H4 (cell line): ENCODE measurements around the gene SBSN. TPM values are rescaled to one million over a fixed set of nuclear protein-coding genes. Genes with fewer than 3 reads are reported as not detected.

Experiments
- total RNA-seq: library from RNA; depleted of rRNA; stranded (reverse); fragments of >200 nt; shearing (Covaris generic); gene quantifications from 2 replicates; pipeline ENCODE4 v1.2.3, GENCODE V29; 2014; rRNA removed

The SBSN gene
- total RNA-seq, 1 experiment from 2014 or later: 0.45 TPM

Other genes with a start within 250 kb of the SBSN start
- gene HAMP, start 245.8 kb downstream of the SBSN start, total RNA-seq: 0.15 TPM in 1 of 2 replicates, not detected in the other
- 0.43 TPM in 1 of 2 replicates, not detected in the other for gene MAG, start 236.2 kb downstream of the SBSN start, total RNA-seq
- 1.9 and 6.1 TPM in 2 replicates for gene CD22, start 199.1 kb downstream of the SBSN start, total RNA-seq
- gene FFAR1, start 180.4 kb downstream of the SBSN start, total RNA-seq: not detected in 2 replicates
- gene FFAR3, start 169.9 kb downstream of the SBSN start, total RNA-seq: 0.21 TPM in 1 of 2 replicates, not detected in the other
- 0.21 TPM in 1 of 2 replicates, not detected in the other for gene GPR42, start 157.2 kb downstream of the SBSN start, total RNA-seq
- not detected in 2 replicates for gene FFAR2, start 80.1 kb downstream of the SBSN start, total RNA-seq
- gene KRTDAP, start 37.8 kb downstream of the SBSN start, total RNA-seq: not detected in 2 replicates
- 19.6 and 34.6 TPM in 2 replicates for gene DMKN, start 14.7 kb downstream of the SBSN start, total RNA-seq
- gene GAPDHS, start 5.1 kb upstream of the SBSN start, total RNA-seq: not detected in 2 replicates
- 306 and 341 TPM in 2 replicates for gene TMEM147, start 17.3 kb upstream of the SBSN start, total RNA-seq
- gene ATP4A, start 35.3 kb upstream of the SBSN start, total RNA-seq: not detected in 2 replicates
- gene PMIS2, start 57.9 kb upstream of the SBSN start, total RNA-seq: not detected in 2 replicates
- 17.2 and 22.7 TPM in 2 replicates for gene HAUS5, start 84.4 kb upstream of the SBSN start, total RNA-seq
- gene RBM42, start 100.7 kb upstream of the SBSN start, total RNA-seq: 135 and 156 TPM in 2 replicates
- gene ETV2, start 113.4 kb upstream of the SBSN start, total RNA-seq: 2.8 and 4.9 TPM in 2 replicates
- 1,937 and 2,103 TPM in 2 replicates for gene COX6B1, start 120.0 kb upstream of the SBSN start, total RNA-seq
- gene UPK1A, start 138.2 kb upstream of the SBSN start, total RNA-seq: not detected in 2 replicates
- gene ZBTB32, start 176.2 kb upstream of the SBSN start, total RNA-seq: not detected in 2 replicates
- 4.9 and 8.8 TPM in 2 replicates for gene KMT2B, start 189.7 kb upstream of the SBSN start, total RNA-seq
- gene IGFLR1, start 214.1 kb upstream of the SBSN start, total RNA-seq: 6.2 and 31.2 TPM in 2 replicates
- 25.2 and 27.5 TPM in 2 replicates for gene U2AF1L4, start 217.1 kb upstream of the SBSN start, total RNA-seq
- 91.4 and 100 TPM in 2 replicates for gene PSENEN, start 217.3 kb upstream of the SBSN start, total RNA-seq
- 11.5 and 15.5 TPM in 2 replicates for gene LIN37, start 220.3 kb upstream of the SBSN start, total RNA-seq
- not detected in 2 replicates for gene HSPB6, start 228.7 kb upstream of the SBSN start, total RNA-seq
- 9.6 and 15.3 TPM in 2 replicates for gene PROSER3, start 229.9 kb upstream of the SBSN start, total RNA-seq
- gene ARHGAP33, start 247.3 kb upstream of the SBSN start, total RNA-seq: 1.5 and 2.2 TPM in 2 replicates